ENCODE results near the gene GPR156.

DNA sequence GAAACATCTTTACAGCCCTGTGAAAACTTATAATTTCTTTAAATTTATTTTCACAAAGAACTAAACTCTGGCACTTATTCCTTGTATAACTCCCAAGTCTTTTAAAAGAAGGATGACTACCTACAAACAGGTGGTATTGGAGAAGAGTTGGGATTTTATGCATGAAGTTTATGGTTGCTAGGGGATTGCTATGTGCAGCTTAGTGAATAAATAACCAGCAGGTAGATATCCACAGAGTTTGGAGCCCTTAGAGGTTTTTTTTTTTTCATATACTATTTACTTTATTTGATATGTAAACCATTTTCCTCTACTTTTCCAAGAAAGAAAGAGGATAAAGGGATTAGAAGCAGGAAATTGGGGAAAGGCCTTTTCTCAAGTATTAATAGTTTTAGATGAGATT lies 91.5 kb downstream of the GPR156 start:
- TF ChIP-seq POLR2A (IDR thresholded peaks at IDR 0.05) (no peak), EP300 (IDR thresholded peaks at IDR 0.05) (no peak)
- TF ChIP-seq, protein P1, sequence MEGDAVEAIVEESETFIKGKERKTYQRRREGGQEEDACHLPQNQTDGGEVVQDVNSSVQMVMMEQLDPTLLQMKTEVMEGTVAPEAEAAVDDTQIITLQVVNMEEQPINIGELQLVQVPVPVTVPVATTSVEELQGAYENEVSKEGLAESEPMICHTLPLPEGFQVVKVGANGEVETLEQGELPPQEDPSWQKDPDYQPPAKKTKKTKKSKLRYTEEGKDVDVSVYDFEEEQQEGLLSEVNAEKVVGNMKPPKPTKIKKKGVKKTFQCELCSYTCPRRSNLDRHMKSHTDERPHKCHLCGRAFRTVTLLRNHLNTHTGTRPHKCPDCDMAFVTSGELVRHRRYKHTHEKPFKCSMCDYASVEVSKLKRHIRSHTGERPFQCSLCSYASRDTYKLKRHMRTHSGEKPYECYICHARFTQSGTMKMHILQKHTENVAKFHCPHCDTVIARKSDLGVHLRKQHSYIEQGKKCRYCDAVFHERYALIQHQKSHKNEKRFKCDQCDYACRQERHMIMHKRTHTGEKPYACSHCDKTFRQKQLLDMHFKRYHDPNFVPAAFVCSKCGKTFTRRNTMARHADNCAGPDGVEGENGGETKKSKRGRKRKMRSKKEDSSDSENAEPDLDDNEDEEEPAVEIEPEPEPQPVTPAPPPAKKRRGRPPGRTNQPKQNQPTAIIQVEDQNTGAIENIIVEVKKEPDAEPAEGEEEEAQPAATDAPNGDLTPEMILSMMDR (IDR thresholded peaks at IDR 0.05) = no peak

Data from tibial nerve (tissue), 4 donors.